SK-N-SH treated with all-trans-retinoic acid at 6 μM for 48 hours (cell line): ENCODE data around the gene TNFRSF21.

Source experiments
- TCF4 ChIP-seq: fragments of 250-450 bp; sonication (Bioruptor Pico); IDR thresholded peaks from 2 replicates; pipeline ENCODE4 v1.8.0; 2021; ENCODE audit warnings: mild to moderate bottlenecking, moderate library complexity, borderline replicate concordance
- ZFP3 ChIP-seq: fragments of 250-450 bp; sonication (Bioruptor Pico); IDR thresholded peaks from 2 replicates; pipeline ENCODE4 v1.5.0; 2020; ENCODE audit warnings: mild to moderate bottlenecking, moderate library complexity

- TF ChIP-seq ZFP3 (no peak), TCF4 (no peak)
Measured at GRCh38 chr6:47288267-47289090, 21.2 kb downstream of the TNFRSF21 start.
